PC-3 (cell line): ENCODE results near the gene SIT1. TPM values are rescaled to one million over a fixed set of nuclear protein-coding genes. Genes with fewer than 3 reads are reported as not detected.

Source experiments
- ATAC-seq: fragments of 200-7000 bp; cut with Tn5 transposase; 2 replicates; pipeline ENCODE4 v1.9.1; 2020; ENCODE audit warnings: mild to moderate bottlenecking, moderate library complexity
- BruUV-seq: library from RNA; stranded (reverse); fragments of 400-500 nt; replicated peaks from 2 replicates; lab custom pipeline; 2021; lab: Mats Ljungman, UMichigan
- CTCF ChIA-PET: fragments of 300-600 bp; sonication (Branson Sonifier 250); formaldehyde crosslinking; loops from one replicate; lab custom pipeline; 2022; ENCODE audit warnings: antibody characterized with exemption; lab: Charles Lee
- POLR2A ChIA-PET: fragments of 300-600 bp; sonication (Branson Sonifier 250); formaldehyde crosslinking; loops from one replicate; lab custom pipeline; 2022; ENCODE audit warnings: antibody characterized with exemption; ENCODE audit not compliant: unreplicated experiment; lab: Charles Lee
- DNase-seq: peaks from one replicate; pipeline ENCODE4 v3.0.0-alpha.2; 2015
- H2AFZ ChIP-seq: fragments of 300-600 bp; sonication (generic); 2 replicates; pipeline ENCODE4 v1.6.0; 2016; ENCODE audit warnings: antibody characterized with exemption, low read length
- H3F3A ChIP-seq: fragments of 300-600 bp; sonication (generic); one replicate; pipeline ENCODE4 v1.6.0; 2017; ENCODE audit warnings: antibody characterized with exemption, low read length, control low read depth, mild to moderate bottlenecking; ENCODE audit not compliant: unreplicated experiment
- H3K27ac ChIP-seq: fragments of 300-600 bp; sonication (generic); 2 replicates; pipeline ENCODE4 v1.5.1; 2016; ENCODE audit warnings: mild to moderate bottlenecking, low read length
- H3K27me3 ChIP-seq: fragments of 300-600 bp; sonication (generic); 2 replicates; pipeline ENCODE4 v1.6.1; 2016; ENCODE audit warnings: low read length, mixed read lengths
- H3K36me3 ChIP-seq: fragments of 300-600 bp; sonication (generic); 2 replicates; pipeline ENCODE4 v1.6.1; 2016; ENCODE audit warnings: low read depth, mixed run types, low read length, mixed read lengths
- H3K4me1 ChIP-seq: fragments of 300-600 bp; sonication (generic); 2 replicates; pipeline ENCODE4 v1.5.1; 2016; ENCODE audit warnings: low read length; ENCODE audit not compliant: insufficient read depth
- H3K4me2 ChIP-seq: fragments of 300-600 bp; sonication (generic); 2 replicates; pipeline ENCODE4 v1.6.0; 2016; ENCODE audit warnings: low read length
- H3K4me3 ChIP-seq: fragments of 300-600 bp; sonication (generic); 2 replicates; pipeline ENCODE4 v1.5.1; 2016; ENCODE audit warnings: mild to moderate bottlenecking, low read length, mixed read lengths
- H3K79me2 ChIP-seq: fragments of 300-600 bp; sonication (generic); 2 replicates; pipeline ENCODE4 v1.6.1; 2017; ENCODE audit warnings: low read length, mixed read lengths
- H3K9ac ChIP-seq: fragments of 300-600 bp; sonication (generic); 2 replicates; pipeline ENCODE4 v1.6.0; 2016; ENCODE audit warnings: mild to moderate bottlenecking, low read length
- H3K9me2 ChIP-seq: fragments of 300-600 bp; sonication (generic); replicated peaks from 2 replicates; pipeline ENCODE4 v1.6.1; 2016; ENCODE audit warnings: mixed run types, low read length, mixed read lengths
- H3K9me3 ChIP-seq: fragments of 300-600 bp; sonication (generic); 2 replicates; pipeline ENCODE4 v1.6.1; 2016; ENCODE audit warnings: low read length, mixed read lengths
- H4K20me1 ChIP-seq: fragments of 300-600 bp; sonication (generic); 2 replicates; pipeline ENCODE4 v1.6.1; 2016; ENCODE audit warnings: low read length, mixed read lengths
- CTCF ChIP-seq: fragments of 300-600 bp; sonication (generic); conservative IDR thresholded peaks from 2 replicates; pipeline ENCODE4 v1.5.1; 2017; ENCODE audit warnings: antibody characterized with exemption, low read depth, mild to moderate bottlenecking, low read length
- EZH2 ChIP-seq: fragments of 300-600 bp; sonication (generic); IDR thresholded peaks from one replicate; pipeline ENCODE4 v1.6.1; 2017; ENCODE audit warnings: antibody characterized with exemption, mild to moderate bottlenecking, low read length; ENCODE audit not compliant: unreplicated experiment
- EZH2phosphoT487 ChIP-seq: fragments of 300-600 bp; sonication (generic); IDR thresholded peaks from 2 replicates; pipeline ENCODE4 v1.6.1; 2018; ENCODE audit warnings: mild to moderate bottlenecking, antibody characterized with exemption, low read length, borderline replicate concordance
- intact Hi-C: fragments of 100-400 bp; cut with micrococcal nuclease; formaldehyde crosslinking; loops from 2 replicates; pipeline ENCODE4 v1.9.0; 2023
- total RNA-seq: library from RNA; depleted of rRNA; stranded (reverse); fragments of >200 nt; gene quantifications from 2 replicates; pipeline ENCODE4 v1.2.3, GENCODE V29; 2014

The SIT1 gene
- total RNA-seq, 1 experiment from 2014 or later = not detected

- no peak for TF ChIP-seq EZH2
- TF ChIP-seq EZH2phosphoT487 = no peak
- TF ChIP-seq CTCF = no peak
- no peak for ATAC-seq
- no TSS peak for BruUV-seq
- Histone ChIP-seq H3K79me2 (no peaks in the 10 kb centered on the region), H3K4me1 (no peaks in the 10 kb centered on the region), H3K36me3 (no peaks in the 10 kb centered on the region), H3K9ac (no peak overlapping the region), H3K4me2 (no peak overlapping the region), H3K27me3 (no peaks in the 10 kb centered on the region), H3K9me3 (no peaks in the 10 kb centered on the region), H2AFZ (no peak overlapping the region), H3F3A (no peaks in the 10 kb centered on the region), H3K27ac (no peak overlapping the region), H3K4me3 (no peak overlapping the region), H3K9me2 (no peaks in the 10 kb centered on the region), H4K20me1 (no peaks in the 10 kb centered on the region)
- ChIA-PET CTCF (interaction anchor here (1.2 kb wide), 1 partner anchor 25 kb away, joined by 4 read pairs; no protein-coding TSS in a partner anchor), POLR2A (no interaction called here)
- DNase-seq = no peak
- intact Hi-C loops = no loop called here
Measured at GRCh38 chr9:35628389-35628991, 22.2 kb downstream of the SIT1 start.

GRCh38 chr9:35627575-35627974, 23.2 kb downstream of the SIT1 start:
- DNase-seq = no peak

More at GRCh38 chr9:35627575-35627974, 23.2 kb downstream of the SIT1 start:
- POLR2A ChIA-PET = no interaction called here
- no peak overlapping the region for H3K27ac ChIP-seq
- no peaks in the 10 kb centered on the region for H3K79me2 ChIP-seq
- H3K27me3 ChIP-seq = no peaks in the 10 kb centered on the region
- H3K4me3 ChIP-seq = no peak overlapping the region
- ATAC-seq = no peak
- no peaks in the 10 kb centered on the region for H3K36me3 ChIP-seq
- no peaks in the 10 kb centered on the region for H3F3A ChIP-seq
- no peaks in the 10 kb centered on the region for H4K20me1 ChIP-seq
- H3K4me2 ChIP-seq = no peak overlapping the region
- H3K4me1 ChIP-seq = no peaks in the 10 kb centered on the region
- no peaks in the 10 kb centered on the region for H3K9me2 ChIP-seq
- no TSS peak for BruUV-seq
- TF ChIP-seq CTCF (no peak), EZH2phosphoT487 (no peak), EZH2 (no peak)
- no peak overlapping the region for H3K9ac ChIP-seq
- H2AFZ ChIP-seq = no peak overlapping the region
- H3K9me3 ChIP-seq = no peaks in the 10 kb centered on the region
- intact Hi-C loops = no loop called here
- CTCF ChIA-PET = no interaction called here
